GM23338 (cell line): ENCODE measurements around the gene TRIM25. TPM values are rescaled to one million over a fixed set of nuclear protein-coding genes. Genes with fewer than 3 reads are reported as not detected.

Experiments used
- ATAC-seq: fragments of 200-7000 bp; cut with Tn5 transposase; 3 replicates; pipeline ENCODE4 v1.9.1; 2020
- DNase-seq: peaks from one replicate; pipeline ENCODE4 v3.0.0-alpha.2; 2015; ENCODE audit warnings: low spot score
- H2AFZ ChIP-seq: fragments of 200-600 bp; sonication (generic); 2 replicates; pipeline ENCODE4 v1.8.0; 2016; ENCODE audit warnings: antibody characterized with exemption, mild to moderate bottlenecking, moderate library complexity
- H3F3A ChIP-seq: fragments of 200-600 bp; sonication (generic); replicated peaks from 2 replicates; pipeline ENCODE4 v1.8.0; 2017; ENCODE audit warnings: antibody characterized with exemption, mixed run types, low read depth
- H3K27ac ChIP-seq: fragments of 200-600 bp; sonication (generic); 2 replicates; pipeline ENCODE4 v1.6.1; 2016; ENCODE audit warnings: low read depth
- H3K27me3 ChIP-seq: fragments of 200-600 bp; sonication (generic); 2 replicates; pipeline ENCODE4 v1.8.0; 2016; ENCODE audit warnings: mild to moderate bottlenecking, mixed run types, moderate library complexity; ENCODE audit not compliant: insufficient read depth
- H3K36me3 ChIP-seq: fragments of 200-600 bp; sonication (generic); 2 replicates; pipeline ENCODE4 v1.8.0; 2016; ENCODE audit warnings: mild to moderate bottlenecking; ENCODE audit not compliant: insufficient read depth
- H3K4me1 ChIP-seq: fragments of 200-600 bp; sonication (generic); 2 replicates; pipeline ENCODE4 v1.8.0; 2016; ENCODE audit warnings: mild to moderate bottlenecking, moderate library complexity; ENCODE audit not compliant: insufficient read depth
- H3K4me2 ChIP-seq: fragments of 200-600 bp; sonication (generic); 2 replicates; pipeline ENCODE4 v1.7.1; 2017; ENCODE audit warnings: mixed run types
- H3K4me3 ChIP-seq: fragments of 200-600 bp; sonication (generic); 2 replicates; pipeline ENCODE4 v1.6.1; 2016; ENCODE audit warnings: mixed run types
- H3K79me2 ChIP-seq: fragments of 200-600 bp; sonication (generic); replicated peaks from 2 replicates; pipeline ENCODE4 v1.8.0; 2017; ENCODE audit warnings: mild to moderate bottlenecking; ENCODE audit not compliant: insufficient read depth
- H3K9me2 ChIP-seq: fragments of 200-600 bp; sonication (generic); 2 replicates; pipeline ENCODE4 v1.8.0; 2017; ENCODE audit not compliant: insufficient read depth
- H4K20me1 ChIP-seq: fragments of 200-600 bp; sonication (generic); replicated peaks from 2 replicates; pipeline ENCODE4 v1.8.0; 2017; ENCODE audit warnings: mild to moderate bottlenecking; ENCODE audit not compliant: insufficient read depth
- H3K27ac Mint-ChIP-seq: 2 replicates; pipeline ENCODE4 v1.8.0; 2020; ENCODE audit warnings: inconsistent platforms, mild to moderate bottlenecking, moderate library complexity, mixed read lengths
- H3K27me3 Mint-ChIP-seq: 3 replicates; pipeline ENCODE4 v1.8.0; 2022; ENCODE audit warnings: low read depth, mild to moderate bottlenecking, moderate library complexity, mixed read lengths, inconsistent platforms; ENCODE audit not compliant: insufficient read depth, poor library complexity
- H3K36me3 Mint-ChIP-seq: 3 replicates; pipeline ENCODE4 v1.8.0; 2021; ENCODE audit warnings: low read depth, mild to moderate bottlenecking, inconsistent platforms, moderate library complexity, mixed read lengths
- H3K4me1 Mint-ChIP-seq: 3 replicates; pipeline ENCODE4 v1.8.0; 2020; ENCODE audit warnings: mild to moderate bottlenecking, inconsistent platforms, mixed read lengths
- H3K4me3 Mint-ChIP-seq: 3 replicates; pipeline ENCODE4 v1.8.0; 2021; ENCODE audit warnings: moderate library complexity, mild to moderate bottlenecking, inconsistent platforms, mixed read lengths
- H3K9me3 Mint-ChIP-seq: 3 replicates; pipeline ENCODE4 v1.8.0; 2020; ENCODE audit warnings: moderate library complexity, mild to moderate bottlenecking, inconsistent platforms, mixed read lengths
- CREB1 ChIP-seq: fragments of 250-450 bp; sonication (Bioruptor Pico); IDR thresholded peaks from 2 replicates; pipeline ENCODE4 v1.5.0; 2020; ENCODE audit warnings: low read depth, mild to moderate bottlenecking, moderate library complexity
- ETS1 ChIP-seq: IDR thresholded peaks from 2 replicates; pipeline ENCODE4 v1.6.1; 2016; ENCODE audit warnings: antibody characterized with exemption
- EZH2 ChIP-seq: fragments of 200-600 bp; sonication (generic); IDR thresholded peaks from one replicate; pipeline ENCODE4 v1.8.0; 2017; ENCODE audit warnings: antibody characterized with exemption, mild to moderate bottlenecking, low read depth; ENCODE audit not compliant: unreplicated experiment
- EZH2phosphoT487 ChIP-seq: fragments of 200-600 bp; sonication (generic); IDR thresholded peaks from one replicate; pipeline ENCODE4 v1.8.1; 2018; ENCODE audit warnings: antibody characterized with exemption; ENCODE audit not compliant: unreplicated experiment
- JUNB ChIP-seq: IDR thresholded peaks from one replicate; pipeline ENCODE4 v1.6.1; 2016; ENCODE audit warnings: antibody characterized with exemption; ENCODE audit not compliant: unreplicated experiment
- NANOG ChIP-seq: IDR thresholded peaks from 2 replicates; pipeline ENCODE4 v1.6.1; 2016; ENCODE audit warnings: antibody characterized with exemption, borderline replicate concordance
- POLR2AphosphoS5 ChIP-seq: IDR thresholded peaks from 2 replicates; pipeline ENCODE4 v1.6.1; 2016; ENCODE audit warnings: antibody characterized with exemption, low read depth
- REST ChIP-seq: IDR thresholded peaks from one replicate; pipeline ENCODE4 v1.6.1; 2018; ENCODE audit warnings: antibody characterized with exemption; ENCODE audit not compliant: unreplicated experiment
- STAT1 ChIP-seq: IDR thresholded peaks from one replicate; pipeline ENCODE4 v1.6.1; 2016; ENCODE audit warnings: antibody characterized with exemption; ENCODE audit not compliant: unreplicated experiment
- ZNF114 ChIP-seq: fragments of 250-450 bp; sonication (Bioruptor Pico); IDR thresholded peaks from 2 replicates; pipeline ENCODE4 v1.5.0; 2020; ENCODE audit warnings: mild to moderate bottlenecking, moderate library complexity
- ZNF331 ChIP-seq: fragments of 250-450 bp; sonication (Bioruptor Pico); IDR thresholded peaks from 2 replicates; pipeline ENCODE4 v1.5.0; 2020; ENCODE audit warnings: low read depth, mild to moderate bottlenecking, moderate library complexity
- ZNF462 ChIP-seq: fragments of 250-450 bp; sonication (Bioruptor Pico); IDR thresholded peaks from 2 replicates; pipeline ENCODE4 v1.5.0; 2020; ENCODE audit warnings: mild to moderate bottlenecking, moderate library complexity
- polyA plus RNA-seq: library from polyadenylated mRNA; unstranded; fragments of >200 nt; fragmentation: Nextera tagmentation; extraction: Ambion mirVana; gene quantifications from 2 replicates; pipeline ENCODE4 v1.2.1, GENCODE V29; 2016
- total RNA-seq: library from RNA; depleted of rRNA; stranded (reverse); fragments of >200 nt; shearing (Covaris generic); gene quantifications from 2 replicates; pipeline ENCODE4 v1.2.3, GENCODE V29; 2014
- TF ChIP-seq, protein P1 (sequence below), 2 experiments: fragments of 200-600 bp in 1 of 2; sonication (generic) in 1 of 2; conservative IDR thresholded peaks; 2 replicates each; pipeline versions ENCODE4 v1.5.1 to v1.6.1; 2016 to 2017; ENCODE audit warnings: antibody characterized with exemption in 2 of 2, low read depth in 2 of 2, mild to moderate bottlenecking in 2 of 2, moderate library complexity in 1 of 2

Gene TRIM25
- total and polyA plus RNA-seq, 2 experiments from 2014 or later: 19.6 to 36.2 TPM

- no peaks in the 10 kb centered on the region; the same call in 1 of the 2 replicates for H4K20me1 ChIP-seq
- 0 out of 2 replicates have a peak, but pooled peaks cover 7% of the 10 kb centered on the region for H3K36me3 ChIP-seq
- H3K27ac ChIP-seq: no peak overlapping the region
- H3K79me2 ChIP-seq: peaks cover 3% of the 10 kb centered on the region; the same call in 1 of the 2 replicates
- Mint-ChIP-seq H3K27ac (no peak overlapping the region), H3K4me1 (no peaks in the 10 kb centered on the region), H3K27me3 (no peaks in the 10 kb centered on the region), H3K9me3 (no peaks in the 10 kb centered on the region), H3K4me3 (no peak overlapping the region), H3K36me3 (peaks cover 64% of the 10 kb centered on the region)
- TF ChIP-seq, protein P1, sequence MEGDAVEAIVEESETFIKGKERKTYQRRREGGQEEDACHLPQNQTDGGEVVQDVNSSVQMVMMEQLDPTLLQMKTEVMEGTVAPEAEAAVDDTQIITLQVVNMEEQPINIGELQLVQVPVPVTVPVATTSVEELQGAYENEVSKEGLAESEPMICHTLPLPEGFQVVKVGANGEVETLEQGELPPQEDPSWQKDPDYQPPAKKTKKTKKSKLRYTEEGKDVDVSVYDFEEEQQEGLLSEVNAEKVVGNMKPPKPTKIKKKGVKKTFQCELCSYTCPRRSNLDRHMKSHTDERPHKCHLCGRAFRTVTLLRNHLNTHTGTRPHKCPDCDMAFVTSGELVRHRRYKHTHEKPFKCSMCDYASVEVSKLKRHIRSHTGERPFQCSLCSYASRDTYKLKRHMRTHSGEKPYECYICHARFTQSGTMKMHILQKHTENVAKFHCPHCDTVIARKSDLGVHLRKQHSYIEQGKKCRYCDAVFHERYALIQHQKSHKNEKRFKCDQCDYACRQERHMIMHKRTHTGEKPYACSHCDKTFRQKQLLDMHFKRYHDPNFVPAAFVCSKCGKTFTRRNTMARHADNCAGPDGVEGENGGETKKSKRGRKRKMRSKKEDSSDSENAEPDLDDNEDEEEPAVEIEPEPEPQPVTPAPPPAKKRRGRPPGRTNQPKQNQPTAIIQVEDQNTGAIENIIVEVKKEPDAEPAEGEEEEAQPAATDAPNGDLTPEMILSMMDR (conservative IDR thresholded peaks at IDR 0.05; ENCODE audit: low read depth in 2 of 2): no peak
- TF ChIP-seq POLR2AphosphoS5 (no peak), CREB1 (CRISPR knock-in tag) (no peak), EZH2 (no peak), STAT1 (no peak), ZNF331 (no peak), ZNF462 (CRISPR knock-in tag) (no peak), JUNB (no peak), NANOG (no peak), EZH2phosphoT487 (no peak), ZNF114 (CRISPR knock-in tag) (no peak), ETS1 (no peak), REST (no peak)
- H3K4me1 ChIP-seq: no peaks in the 10 kb centered on the region
- H2AFZ ChIP-seq: no peak overlapping the region
- DNase-seq (no peak), ATAC-seq (no peak)
- H3K27me3 ChIP-seq: no peaks in the 10 kb centered on the region
- no peak overlapping the region for H3K4me2 ChIP-seq
- no peak overlapping the region for H3K4me3 ChIP-seq
- H3F3A ChIP-seq: no peaks in the 10 kb centered on the region
- no peaks in the 10 kb centered on the region for H3K9me2 ChIP-seq
Observed at GRCh38 chr17:56947741-56948140, 33.9 kb upstream of the TRIM25 start.
